ENCODE measurements around the gene CKB.
A peak's percentile ranks its signal among the peaks of the same experiment; 100 is the strongest.
"Not testable (repeated sequence)": the region's sequence is repeated elsewhere in the genome, so short reads cannot be mapped to it uniquely, and the experiment has no call there.

The CKB gene

DNA sequence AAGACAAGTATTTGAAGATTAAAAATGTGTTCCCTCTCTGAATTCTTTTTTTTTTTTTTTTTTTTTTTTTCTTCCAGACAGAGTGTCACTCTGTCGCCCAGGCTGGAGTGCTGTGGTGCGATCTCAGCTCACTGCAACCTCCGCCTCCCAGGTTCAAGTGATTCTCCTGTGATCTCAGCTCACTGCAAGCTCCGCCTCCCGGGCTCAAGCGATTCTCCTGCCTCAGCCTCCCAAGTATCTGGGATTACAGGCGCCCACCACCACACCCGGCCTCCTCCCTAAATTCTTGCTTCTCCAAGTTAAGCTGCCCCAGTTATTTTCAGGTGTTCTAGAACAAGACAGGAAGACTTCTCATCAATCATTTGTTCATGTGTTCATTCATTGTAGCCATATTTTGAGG lies 10.4 kb downstream of the CKB start:
- not testable (repeated sequence) for DNase-seq (ENCODE audit: low read depth in 2 of 2)

DNA sequence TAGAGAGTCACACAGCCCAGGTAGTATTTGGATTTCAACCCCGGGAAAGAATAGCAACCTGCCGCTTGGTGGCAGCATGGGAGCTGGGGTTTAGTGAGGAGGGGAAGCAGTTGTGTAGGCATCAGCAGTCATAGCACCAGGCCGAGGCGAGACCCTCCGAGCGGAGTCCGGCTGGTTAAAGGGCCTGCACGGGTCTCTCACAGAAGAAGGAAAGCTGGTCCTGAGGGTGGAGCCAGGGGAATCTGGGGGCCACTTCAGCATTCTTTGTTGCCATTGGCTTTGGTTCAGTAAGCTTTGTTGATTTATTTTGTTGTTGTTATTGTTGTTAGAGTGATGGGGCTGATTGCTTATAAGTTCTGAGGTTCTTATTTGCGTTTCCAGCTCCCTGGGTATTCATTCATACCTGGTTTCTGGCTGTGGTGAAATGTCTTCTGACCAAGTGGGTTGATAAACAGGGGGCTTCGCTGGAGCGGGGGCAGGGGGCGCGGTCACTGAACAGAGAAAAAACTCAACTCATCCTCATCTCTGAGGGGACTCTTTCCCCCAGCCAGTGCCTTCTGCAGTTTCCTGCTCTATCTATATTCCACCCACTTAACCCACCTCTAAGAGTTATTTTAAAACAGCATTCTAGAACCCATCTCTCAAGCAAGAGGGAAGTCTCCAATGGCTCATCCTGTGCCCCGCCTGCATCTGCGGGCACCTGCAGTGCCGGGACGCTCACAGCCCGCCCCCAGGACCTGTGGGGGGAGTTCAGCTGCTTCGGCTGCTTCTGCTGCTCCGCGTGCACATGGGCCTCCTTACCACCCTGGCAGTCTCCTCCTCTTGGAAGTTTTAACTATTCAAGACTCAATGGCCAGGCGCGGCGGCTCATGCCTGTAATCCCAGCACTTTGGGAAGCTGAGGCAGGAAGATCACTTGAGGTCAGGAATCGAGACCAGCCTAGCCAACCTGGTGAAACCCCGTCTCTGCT lies 11.6 kb downstream of the CKB start:
- no peak for DNase-seq (ENCODE audit: low read depth in 2 of 2)

DNA sequence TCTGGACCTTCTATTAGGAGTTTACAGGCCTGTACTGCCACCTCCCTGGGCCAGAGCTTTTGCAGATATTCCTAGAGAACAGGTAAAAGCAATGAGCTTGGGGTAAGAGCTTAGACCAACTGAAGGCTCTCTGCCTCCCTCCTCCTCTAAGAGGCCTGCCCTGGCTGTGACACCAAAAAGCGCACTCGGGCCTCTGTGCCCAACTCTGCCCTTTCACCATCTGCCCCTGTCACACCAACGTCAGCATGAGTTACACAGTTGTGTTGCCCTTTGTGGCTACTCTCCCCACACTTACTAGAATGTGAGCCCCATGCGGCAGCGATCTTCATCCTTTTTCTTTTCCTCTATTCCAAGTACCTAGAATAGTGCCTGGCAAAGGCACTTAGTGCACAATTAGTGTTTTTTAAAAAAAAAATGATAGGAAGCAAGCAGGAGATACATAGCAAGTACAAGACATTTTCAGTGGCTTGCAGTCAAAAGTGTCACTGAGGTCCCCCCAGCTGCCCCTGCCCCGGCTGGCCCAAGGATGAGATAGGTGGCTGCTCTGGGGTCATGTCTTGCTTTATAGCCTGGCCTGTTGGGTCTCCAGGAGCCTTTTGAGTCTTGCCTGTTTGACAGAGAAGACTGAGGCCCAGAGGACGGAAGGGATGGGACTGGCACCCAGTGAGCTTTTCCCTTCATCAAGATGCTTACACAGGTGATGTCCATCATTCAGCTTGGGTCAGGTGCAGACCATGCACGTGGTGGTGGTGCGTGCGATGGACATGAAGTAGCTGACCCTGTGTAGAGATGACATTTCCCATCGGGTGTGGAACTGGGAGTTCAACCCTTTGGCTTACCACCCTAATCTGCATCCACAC lies 12.5 kb downstream of the CKB start:
- DNase-seq (ENCODE audit: low read depth in 2 of 2), result no peak

DNA sequence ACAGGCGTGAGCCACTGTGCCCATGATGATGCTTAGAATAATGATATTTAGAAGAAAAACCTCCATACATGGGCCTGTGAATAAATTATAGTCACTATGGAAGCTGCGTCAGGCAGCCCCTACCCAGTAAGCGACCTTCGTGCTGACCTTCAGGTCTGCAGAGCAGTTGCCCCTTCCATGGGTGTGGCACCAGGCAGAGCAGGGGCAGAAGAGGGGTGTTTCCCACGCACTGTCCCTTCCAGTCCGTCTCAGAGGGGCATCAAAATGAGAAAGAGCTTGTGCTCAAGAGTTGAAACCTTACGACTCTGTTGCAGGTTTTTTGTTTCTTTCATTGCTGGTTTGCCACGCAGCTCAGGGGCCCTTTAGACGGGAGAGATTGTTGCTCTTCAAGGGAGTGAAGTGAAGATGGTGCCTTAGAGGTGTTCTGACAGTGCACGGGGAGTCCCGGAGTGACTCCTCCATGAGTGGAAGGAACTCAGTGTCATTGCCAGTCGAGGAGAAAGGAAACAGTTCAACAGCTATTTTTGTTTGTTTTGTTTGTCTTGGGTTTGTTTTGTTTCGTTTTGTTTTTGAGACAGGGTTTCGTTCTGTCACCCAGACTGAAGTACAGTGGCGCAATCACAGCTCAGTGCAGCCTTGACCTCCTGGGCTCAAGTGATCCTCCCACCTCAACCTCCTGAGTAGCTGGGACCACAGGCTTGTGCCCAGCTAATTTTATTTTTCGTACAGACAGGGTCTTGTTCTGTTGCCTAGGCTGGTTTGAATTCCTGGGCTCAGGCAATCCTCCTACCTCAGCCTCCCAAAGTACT lies 13.9 kb downstream of the CKB start:
- DNase-seq (ENCODE audit: low read depth in 2 of 2), result no peak

DNA sequence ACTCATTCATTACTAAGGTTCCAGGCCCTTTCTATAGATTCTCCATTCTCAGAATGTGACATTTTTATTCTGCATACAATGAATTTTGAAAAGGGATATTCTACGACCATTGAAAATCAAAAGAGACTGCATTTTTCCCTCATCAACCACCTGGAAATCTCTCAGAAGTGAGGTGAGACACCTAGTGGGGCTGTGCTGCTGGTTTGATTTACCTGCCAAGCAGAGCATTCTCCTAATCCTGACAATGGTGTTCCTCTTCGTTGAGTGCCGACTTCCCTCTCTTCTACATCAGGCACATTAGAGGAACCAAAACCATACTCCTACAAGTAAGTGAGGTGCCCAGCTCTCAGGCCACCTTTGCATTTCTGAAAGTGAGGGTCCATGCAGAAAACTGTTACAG lies 14.9 kb downstream of the CKB start:
- DNase-seq (ENCODE audit: low read depth in 2 of 2), result no peak

DNA sequence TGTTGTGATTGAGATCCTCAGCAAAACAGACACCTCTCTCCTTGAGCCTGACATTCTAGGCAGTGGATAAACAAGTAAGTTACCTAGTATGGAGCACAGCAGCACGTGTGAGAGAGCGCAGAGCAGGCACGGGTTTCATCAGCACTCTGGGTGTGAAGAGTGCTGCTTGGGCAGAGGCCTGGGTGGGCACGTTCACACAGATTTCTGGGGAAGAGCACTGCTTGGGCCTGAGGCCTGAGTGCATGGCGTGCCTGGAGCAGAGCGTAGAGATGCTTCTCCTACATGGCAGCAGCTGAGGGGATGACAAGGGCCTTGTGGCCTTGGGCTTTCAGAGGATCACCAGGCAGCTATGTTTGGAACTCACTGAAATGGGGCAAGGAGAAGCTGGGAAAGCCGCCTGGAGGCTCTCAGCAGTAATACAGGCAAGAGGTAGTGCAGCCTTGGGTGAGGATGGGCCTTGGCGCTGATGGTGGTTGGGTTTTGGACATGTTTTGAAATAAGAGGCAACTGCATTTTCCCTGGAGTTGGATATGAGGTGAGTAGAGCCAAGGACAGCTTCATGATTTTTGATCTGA lies 17.6 kb downstream of the CKB start:
- no peak for DNase-seq (ENCODE audit: low read depth in 2 of 2)

DNA sequence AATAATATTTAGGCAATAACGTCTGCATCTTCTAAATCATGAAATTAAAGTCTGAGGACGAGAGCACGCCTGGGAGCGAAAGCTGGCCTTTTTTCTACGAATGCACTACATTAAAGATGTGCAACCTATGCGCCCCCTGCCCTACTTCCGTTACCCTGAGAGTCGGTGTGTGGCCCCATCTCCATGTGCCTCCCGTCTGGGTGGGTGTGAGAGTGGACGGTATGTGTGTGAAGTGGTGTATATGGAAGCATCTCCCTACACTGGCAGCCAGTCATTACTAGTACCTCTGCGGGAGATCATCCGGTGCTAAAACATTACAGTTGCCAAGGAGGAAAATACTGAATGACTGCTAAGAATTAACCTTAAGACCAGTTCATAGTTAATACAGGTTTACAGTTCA lies 19.3 kb downstream of the CKB start:
- DNase-seq (ENCODE audit: low read depth in 2 of 2), result no peak

DNA sequence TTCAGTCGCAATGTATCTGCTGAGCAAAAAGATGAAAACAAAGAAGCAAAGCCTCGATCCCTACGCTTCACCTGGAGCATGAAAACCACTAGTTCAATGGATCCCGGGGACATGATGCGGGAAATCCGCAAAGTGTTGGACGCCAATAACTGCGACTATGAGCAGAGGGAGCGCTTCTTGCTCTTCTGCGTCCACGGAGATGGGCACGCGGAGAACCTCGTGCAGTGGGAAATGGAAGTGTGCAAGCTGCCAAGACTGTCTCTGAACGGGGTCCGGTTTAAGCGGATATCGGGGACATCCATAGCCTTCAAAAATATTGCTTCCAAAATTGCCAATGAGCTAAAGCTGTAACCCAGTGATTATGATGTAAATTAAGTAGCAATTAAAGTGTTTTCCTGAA lies 19.8 kb downstream of the CKB start:
- DNase-seq (ENCODE audit: low read depth in 2 of 2), result no peak

DNA sequence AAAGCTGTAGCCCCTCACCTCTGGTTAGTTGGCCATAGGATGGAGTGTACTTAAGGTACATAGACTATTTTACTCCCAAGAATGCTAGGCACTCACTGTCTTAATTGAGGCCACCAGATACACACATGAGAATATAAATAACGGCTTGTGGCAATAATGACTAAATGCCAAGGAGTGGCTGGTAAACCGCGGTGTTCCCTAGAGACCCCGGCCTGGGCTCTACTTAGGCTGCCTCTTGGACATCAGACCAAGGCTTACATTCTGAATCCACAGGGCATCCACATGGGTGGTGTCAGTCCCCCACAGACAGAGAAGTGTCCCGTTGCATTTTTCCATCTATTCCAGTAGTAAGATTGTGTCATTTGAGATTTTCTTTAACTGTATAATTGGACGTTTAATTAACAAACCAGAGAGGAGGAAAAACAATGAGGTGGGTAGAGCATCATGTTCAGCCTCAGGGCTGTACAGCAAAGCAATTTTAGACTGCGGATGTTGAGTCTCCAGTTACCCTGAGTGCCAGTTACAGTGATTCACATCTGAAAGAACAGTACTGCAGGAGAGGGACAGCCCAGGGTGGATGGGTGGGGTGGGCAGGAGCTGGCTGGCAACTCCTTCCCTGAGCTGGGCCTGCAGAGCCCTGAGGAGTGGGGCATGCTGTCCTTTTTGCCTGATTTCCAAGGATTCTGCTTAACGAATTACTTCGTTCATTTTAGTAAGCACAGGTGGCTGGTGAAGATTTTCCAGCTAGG lies 20.5 kb downstream of the CKB start:
- no peak for DNase-seq (ENCODE audit: low read depth in 2 of 2)

DNA sequence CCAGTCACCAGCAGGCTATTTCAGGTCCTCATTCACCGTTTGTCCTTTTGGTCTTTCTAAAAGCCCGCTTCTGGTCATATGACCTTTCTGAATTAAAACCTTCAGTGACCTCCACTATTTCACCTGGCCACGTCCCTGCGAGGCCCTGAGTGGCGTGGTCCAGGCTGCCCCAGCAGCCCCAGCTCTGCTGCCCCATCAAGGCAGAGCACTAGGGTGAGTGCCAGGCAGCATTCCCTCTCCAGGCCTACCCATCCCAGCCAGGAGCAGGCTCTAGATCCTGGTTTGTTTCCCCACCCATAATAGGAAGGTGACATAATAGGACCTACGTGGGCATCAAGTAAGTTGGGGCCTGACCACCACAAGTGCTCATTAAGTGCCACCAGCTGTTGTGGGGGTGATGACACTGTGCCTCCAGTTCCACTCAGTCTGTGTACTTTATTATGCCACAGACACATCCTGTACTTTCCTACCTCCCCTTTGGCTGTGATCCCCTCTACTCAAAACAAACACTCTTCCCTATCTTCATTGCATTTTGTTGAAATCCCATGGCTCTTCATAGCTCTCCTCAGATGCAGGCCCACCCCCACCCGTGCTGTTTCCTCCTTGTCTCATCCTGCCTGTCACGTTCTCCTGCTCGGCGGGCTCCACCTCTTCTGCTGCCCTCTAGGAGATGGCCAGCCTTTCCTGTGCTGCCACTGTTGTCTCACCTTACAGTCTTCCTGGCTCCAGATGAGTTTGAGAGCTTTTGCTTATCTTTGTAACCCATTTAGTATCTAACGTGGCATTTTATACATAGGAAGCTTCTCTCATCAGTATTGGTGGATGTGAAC lies 21.4 kb downstream of the CKB start:
- DNase-seq (ENCODE audit: low read depth in 2 of 2), result no peak

DNA sequence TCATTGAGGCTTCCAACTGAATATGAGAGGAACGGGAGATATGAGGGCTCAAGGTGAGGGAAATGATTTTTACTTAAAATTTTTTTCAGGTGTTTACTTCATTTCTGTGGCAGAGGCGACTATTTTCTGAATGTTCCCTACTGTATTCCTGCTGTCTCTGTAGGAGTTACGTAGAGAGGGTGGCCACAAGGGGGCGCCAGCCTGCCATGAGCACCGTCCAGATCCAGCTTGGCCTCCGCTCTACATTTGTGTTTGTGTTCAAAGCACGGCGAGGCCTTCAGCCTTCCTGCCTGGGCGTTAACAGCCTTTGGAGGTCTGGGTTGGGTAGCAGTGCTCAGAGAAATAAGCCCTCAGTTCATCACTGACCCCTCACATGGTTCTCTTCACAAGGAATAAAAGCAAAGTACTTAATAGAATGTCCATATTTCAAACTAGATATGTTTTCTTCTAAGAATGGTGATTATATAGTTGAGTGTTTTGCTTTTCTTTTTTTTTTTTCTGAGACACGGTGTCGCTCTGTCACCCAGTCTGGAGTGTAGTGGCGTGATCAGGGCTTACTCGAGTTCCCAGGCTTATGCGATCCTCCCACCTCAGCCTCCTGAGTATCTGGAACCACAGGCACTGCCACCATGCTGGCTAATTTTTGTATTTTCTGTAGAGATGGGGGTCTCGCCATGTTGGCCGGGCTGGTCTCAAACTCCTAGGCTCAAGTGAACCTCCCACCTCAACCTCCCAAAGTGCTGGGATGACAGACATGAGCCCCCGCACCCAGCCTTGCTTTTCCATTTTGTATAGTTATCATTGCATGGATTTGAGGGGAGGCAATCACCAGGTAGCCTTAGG lies 22.3 kb downstream of the CKB start:
- DNase-seq (ENCODE audit: low read depth in 2 of 2), result peak in 1 of 2 donors; percentile 51

DNA sequence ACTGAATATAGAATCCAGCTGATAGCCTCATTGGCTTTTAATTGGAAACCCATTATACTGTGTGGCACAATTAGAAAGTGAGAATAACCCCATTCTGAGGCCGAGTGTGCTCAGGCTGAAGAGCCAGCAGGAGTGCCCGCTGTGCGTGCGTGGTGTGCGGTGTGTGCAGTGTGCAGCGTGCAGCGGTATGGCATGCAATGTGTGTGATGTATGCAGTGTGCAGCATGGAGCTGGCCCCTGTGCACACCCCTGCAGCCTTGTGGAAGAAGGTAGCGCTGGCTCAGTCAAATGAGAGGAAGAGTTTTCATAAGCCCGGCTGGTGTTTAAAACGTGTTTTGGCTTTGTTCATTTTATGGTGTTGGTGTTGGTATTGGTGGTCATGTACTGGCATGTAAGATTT lies 22.9 kb downstream of the CKB start:
- no peak for DNase-seq (ENCODE audit: low read depth in 2 of 2)

DNA sequence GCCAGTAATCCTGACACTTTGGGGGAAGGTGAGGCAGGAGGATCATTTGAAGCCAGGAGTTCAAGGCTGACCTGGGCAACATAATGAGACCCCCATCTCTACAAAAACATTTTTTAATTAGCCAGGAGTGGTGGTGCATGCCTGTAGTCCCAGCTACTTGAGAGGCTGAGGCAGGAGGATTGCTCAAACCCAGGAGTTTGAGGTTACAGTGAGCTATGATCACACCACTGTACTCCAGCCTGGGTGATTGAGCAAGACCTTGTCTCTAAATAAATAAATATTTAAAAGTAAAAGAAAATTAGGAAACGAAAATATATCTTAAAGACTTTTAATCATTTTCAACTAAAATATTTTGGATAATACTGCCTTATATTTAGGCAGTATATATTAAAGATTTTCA lies 25.9 kb downstream of the CKB start:
- no peak for DNase-seq (ENCODE audit: low read depth in 2 of 2)

DNA sequence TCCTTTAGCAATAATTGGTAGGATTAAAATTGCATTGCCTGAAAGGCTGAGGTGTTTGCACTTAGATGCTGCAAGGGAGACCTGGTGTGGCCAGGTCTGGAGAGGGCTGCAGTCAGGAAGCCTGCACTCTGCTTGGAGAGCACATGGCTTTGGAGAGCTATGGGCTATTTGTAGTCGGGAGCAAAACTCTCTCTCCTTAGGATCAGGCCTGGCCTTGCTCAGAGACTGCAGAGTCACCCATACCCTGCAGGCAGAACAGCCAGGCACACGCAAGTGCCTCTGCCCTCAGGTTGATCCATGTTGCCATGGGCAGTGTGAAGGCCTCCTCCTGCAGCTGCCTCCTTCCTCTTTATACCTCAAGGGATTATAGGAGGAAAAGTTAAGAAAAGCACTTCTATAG lies 26.8 kb downstream of the CKB start:
- no peak for DNase-seq (ENCODE audit: low read depth in 2 of 2)

DNA sequence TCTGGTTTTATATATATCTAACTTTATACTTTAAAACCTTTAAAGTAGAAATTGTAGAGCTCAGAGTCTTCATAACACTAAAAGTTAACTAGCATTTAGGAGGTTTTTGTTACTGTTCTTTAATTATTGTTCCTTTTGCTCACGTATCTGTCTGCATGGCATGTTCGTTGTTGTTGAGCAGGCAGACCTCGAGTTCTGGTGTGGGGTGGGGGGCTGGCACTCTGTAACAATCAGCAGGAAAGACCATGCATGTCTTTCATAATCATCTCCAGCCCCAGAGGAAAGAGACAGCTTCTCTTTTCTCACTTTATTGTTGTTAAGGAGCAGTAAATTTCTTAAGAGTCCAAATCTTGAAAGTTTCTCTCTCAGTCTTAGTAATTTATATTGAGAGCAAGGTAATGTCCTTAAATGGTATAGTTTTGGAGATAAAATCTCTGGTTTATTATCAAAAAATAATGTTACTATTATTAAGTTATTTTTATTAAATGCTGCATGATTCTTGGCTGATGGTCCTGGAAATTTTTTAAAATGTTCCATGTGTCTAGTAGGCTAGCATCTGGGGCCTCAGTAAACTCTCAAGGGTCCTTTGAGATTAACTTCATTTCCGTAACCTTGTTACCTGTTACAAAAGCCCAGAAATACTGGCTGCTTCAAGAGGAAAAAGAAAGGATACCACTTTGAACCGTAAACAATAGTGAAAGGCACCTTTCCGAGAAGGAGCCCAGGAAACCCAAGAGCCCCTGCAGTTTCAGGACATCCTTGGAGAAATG lies 30.3 kb downstream of the CKB start:
- no peak for DNase-seq (ENCODE audit: low read depth in 2 of 2)

DNA sequence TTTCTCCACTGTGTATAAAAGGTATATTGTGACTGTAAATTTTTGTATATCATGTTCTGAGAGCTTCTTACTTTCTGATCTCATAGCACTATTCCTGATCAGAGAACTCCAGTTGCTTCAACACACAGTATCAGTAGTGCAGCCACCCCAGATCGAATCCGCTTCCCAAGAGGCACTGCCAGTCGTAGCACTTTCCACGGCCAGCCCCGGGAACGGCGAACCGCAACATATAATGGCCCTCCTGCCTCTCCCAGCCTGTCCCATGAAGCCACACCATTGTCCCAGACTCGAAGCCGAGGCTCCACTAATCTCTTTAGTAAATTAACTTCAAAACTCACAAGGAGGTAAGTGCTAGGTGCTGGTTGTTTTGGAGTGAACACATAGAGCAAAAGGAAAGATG lies 30.9 kb downstream of the CKB start:
- no peak for DNase-seq (ENCODE audit: low read depth in 2 of 2)

DNA sequence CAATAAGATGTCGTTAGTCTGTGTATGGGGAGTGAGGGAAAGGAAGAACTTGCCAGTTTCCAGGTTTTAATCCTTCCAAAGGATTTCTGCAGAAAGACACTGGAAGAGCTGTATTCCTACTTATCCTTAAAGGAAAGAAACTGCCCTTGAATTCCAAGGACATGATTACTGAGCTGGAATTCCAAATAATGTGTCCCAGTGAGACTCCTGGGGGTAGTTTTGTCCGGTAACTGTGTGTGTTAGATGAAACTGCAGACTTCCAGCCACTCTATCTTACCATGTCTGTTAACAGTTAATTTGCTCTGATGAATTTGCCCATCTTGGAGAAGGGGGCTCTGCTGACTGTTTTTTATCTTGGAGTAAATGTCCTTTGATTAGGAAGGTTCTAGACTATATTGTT lies 33.0 kb downstream of the CKB start:
- no peak for DNase-seq (ENCODE audit: low read depth in 2 of 2)

DNA sequence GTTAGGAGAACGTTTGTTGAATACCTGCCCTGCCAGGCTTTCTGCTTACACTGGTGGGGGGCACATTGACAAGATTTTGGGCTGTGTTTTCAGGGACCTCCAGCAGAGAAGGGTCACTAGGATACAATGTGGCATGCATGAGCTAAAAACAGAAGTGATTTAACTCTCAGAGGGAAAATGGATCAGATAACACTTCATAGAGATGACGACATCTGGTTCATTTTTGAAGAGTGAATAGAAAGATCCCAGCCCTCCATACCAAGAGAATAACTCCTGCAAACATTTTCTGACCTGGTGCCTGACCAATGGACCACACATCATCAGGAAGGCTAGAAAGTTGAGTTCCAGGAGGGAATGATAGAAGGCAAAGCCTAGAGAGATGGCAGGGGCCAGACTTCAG lies 33.7 kb downstream of the CKB start:
- DNase-seq (ENCODE audit: low read depth in 2 of 2), result no peak
